ENCODE results near the gene RNF150. TPM values are rescaled to one million over a fixed set of nuclear protein-coding genes. Genes with fewer than 3 reads are reported as not detected.

Gene RNF150
- total RNA-seq, 1 experiment from 2014 or later = 2.7 TPM

GRCh38 chr4:141019768-141020167 lies 113.5 kb downstream of the RNF150 start:
- TF ChIP-seq CTCF (conservative IDR thresholded peaks at IDR 0.05; ENCODE audit: low read depth, low read length) (no peak), EZH2 (IDR thresholded peaks at IDR 0.05; ENCODE audit: borderline replicate concordance, low read depth, low read length, poor library complexity, severe bottlenecking) (no peak)
- Histone ChIP-seq H3K4me3 (ENCODE audit: low read depth, low read length, poor library complexity, severe bottlenecking) (no peak overlapping the region), H3K27me3 (replicated peaks; ENCODE audit: insufficient read depth, low read depth, low read length, poor library complexity) (no peaks in the 10 kb centered on the region), H3K36me3 (ENCODE audit: insufficient read depth, low read length, poor library complexity, severe bottlenecking) (no peaks in the 10 kb centered on the region), H3K4me1 (ENCODE audit: insufficient read depth, low read length, poor library complexity, severe bottlenecking) (peaks cover 46% of the 10 kb centered on the region), H3K27ac (ENCODE audit: low read depth, low read length, poor library complexity, severe bottlenecking) (no peak overlapping the region), H3K9me3 (ENCODE audit: low read depth, low read length, poor library complexity, severe bottlenecking) (no peaks in the 10 kb centered on the region)
- ChIA-PET POLR2A (ENCODE audit: low non-redundant PET) (no interaction called here), CTCF (no interaction called here)
- intact Hi-C loops (cut with micrococcal nuclease; ENCODE audit: unreplicated experiment) = no loop called here
- DNase-seq (ENCODE audit: low spot score) = no peak
- no TSS peak for BruUV-seq (replicated peaks)

GRCh38 chr4:141016117-141016798 lies 117.0 kb downstream of the RNF150 start:
- H3K27ac ChIP-seq (ENCODE audit: low read depth, low read length, poor library complexity, severe bottlenecking) = no peak overlapping the region
- CTCF ChIA-PET = no interaction called here
- no peak for TF ChIP-seq EZH2 (IDR thresholded peaks at IDR 0.05; ENCODE audit: borderline replicate concordance, low read depth, low read length, poor library complexity, severe bottlenecking)
- no peak for TF ChIP-seq CTCF (conservative IDR thresholded peaks at IDR 0.05; ENCODE audit: low read depth, low read length)

GRCh38 chr4:141013899-141014298 lies 119.4 kb downstream of the RNF150 start:
- no peak overlapping the region for H3K27ac ChIP-seq (ENCODE audit: low read depth, low read length, poor library complexity, severe bottlenecking)
- no peaks in the 10 kb centered on the region for H3K9me3 ChIP-seq (ENCODE audit: low read depth, low read length, poor library complexity, severe bottlenecking)
- no peak overlapping the region for H3K4me3 ChIP-seq (ENCODE audit: low read depth, low read length, poor library complexity, severe bottlenecking)
- peaks cover 8% of the 10 kb centered on the region for H3K4me1 ChIP-seq (ENCODE audit: insufficient read depth, low read length, poor library complexity, severe bottlenecking)
- DNase-seq (ENCODE audit: low spot score) = no peak
- TF ChIP-seq EZH2 (IDR thresholded peaks at IDR 0.05; ENCODE audit: borderline replicate concordance, low read depth, low read length, poor library complexity, severe bottlenecking) (no peak), CTCF (conservative IDR thresholded peaks at IDR 0.05; ENCODE audit: low read depth, low read length) (no peak)
- intact Hi-C loops (cut with micrococcal nuclease; ENCODE audit: unreplicated experiment) = no loop called here
- POLR2A ChIA-PET (ENCODE audit: low non-redundant PET) = no interaction called here
- no peaks in the 10 kb centered on the region for H3K36me3 ChIP-seq (ENCODE audit: insufficient read depth, low read length, poor library complexity, severe bottlenecking)
- CTCF ChIA-PET = no interaction called here
- no peaks in the 10 kb centered on the region for H3K27me3 ChIP-seq (replicated peaks; ENCODE audit: insufficient read depth, low read depth, low read length, poor library complexity)
- BruUV-seq (replicated peaks) = no TSS peak

More at GRCh38 chr4:141016117-141016798, 117.0 kb downstream of the RNF150 start:
- no peak overlapping the region for H3K4me3 ChIP-seq (ENCODE audit: low read depth, low read length, poor library complexity, severe bottlenecking)
- peaks cover 29% of the 10 kb centered on the region for H3K4me1 ChIP-seq (ENCODE audit: insufficient read depth, low read length, poor library complexity, severe bottlenecking)
- DNase-seq (ENCODE audit: low spot score) = no peak
- H3K27me3 ChIP-seq (replicated peaks; ENCODE audit: insufficient read depth, low read depth, low read length, poor library complexity) = no peaks in the 10 kb centered on the region
- no peaks in the 10 kb centered on the region for H3K9me3 ChIP-seq (ENCODE audit: low read depth, low read length, poor library complexity, severe bottlenecking)
- no TSS peak for BruUV-seq (replicated peaks)
- H3K36me3 ChIP-seq (ENCODE audit: insufficient read depth, low read length, poor library complexity, severe bottlenecking) = no peaks in the 10 kb centered on the region
- intact Hi-C loops (cut with micrococcal nuclease; ENCODE audit: unreplicated experiment) = no loop called here
- POLR2A ChIA-PET (ENCODE audit: low non-redundant PET) = interaction anchor here (0.6 kb wide), 1 partner anchor 78 kb away, joined by 3 read pairs; no protein-coding TSS in a partner anchor

All from A673 (cell line).